A549 (cell line): Measurements from ENCODE around the gene HRK.

ENCODE experiments used
- BHLHE40 ChIP-seq: IDR thresholded peaks from 2 replicates; pipeline ENCODE4 v1.6.1; 2012; ENCODE audit warnings: low read depth, low read length, inconsistent platforms
- CEBPB ChIP-seq, 2 experiments: fragments of >200 bp in 1 of 2; sonication (Bioruptor Twin) in 1 of 2; formaldehyde crosslinking in 1 of 2; IDR thresholded peaks; 2 replicates each; pipeline ENCODE4 v1.6.1; 2012 to 2016
- CHD2 ChIP-seq: fragments of 150-350 bp; IDR thresholded peaks from 2 replicates; pipeline ENCODE4 v1.6.1; 2014; ENCODE audit warnings: low read length; ENCODE audit not compliant: partially characterized antibody
- HES2 ChIP-seq: fragments of >200 bp; sonication (Bioruptor Twin); formaldehyde crosslinking; IDR thresholded peaks from 2 replicates; pipeline ENCODE4 v1.6.1; 2016
- JUN ChIP-seq, 2 experiments: fragments of >200 bp; sonication (Bioruptor Twin); formaldehyde crosslinking; IDR thresholded peaks; 2 replicates in 1 of 2; 3 replicates in 1 of 2; pipeline ENCODE4 v1.6.1; 2016 to 2017
- MAX ChIP-seq: IDR thresholded peaks from 2 replicates; pipeline ENCODE4 v1.6.1; 2012
- NPAS2 ChIP-seq: fragments of 250-450 bp; sonication (Bioruptor Pico); IDR thresholded peaks from 2 replicates; pipeline ENCODE4 v1.8.0; 2022; ENCODE audit warnings: mild to moderate bottlenecking, moderate library complexity, borderline replicate concordance
- POLR2AphosphoS2 ChIP-seq: conservative IDR thresholded peaks from 2 replicates; pipeline ENCODE4 v1.6.1; 2012; ENCODE audit warnings: low read length, improper control_type of control experiment, inconsistent platforms
- SMC3 ChIP-seq: fragments of >200 bp; sonication (Bioruptor Twin); formaldehyde crosslinking; IDR thresholded peaks from 3 replicates; pipeline ENCODE4 v1.6.1; 2018; ENCODE audit warnings: inconsistent platforms
- USF2 ChIP-seq: fragments of 450-650 bp; IDR thresholded peaks from 2 replicates; pipeline ENCODE4 v1.6.1; 2014; ENCODE audit warnings: antibody characterized with exemption
- TF ChIP-seq, protein P1 (sequence below): fragments of >200 bp; sonication (Bioruptor Twin); formaldehyde crosslinking; IDR thresholded peaks from 3 replicates; pipeline ENCODE4 v1.5.1; 2016

GRCh38 chr12:116929885-116930284 lies 48.6 kb upstream of the HRK start:
- TF ChIP-seq BHLHE40 = no peak
- TF ChIP-seq, protein P1, sequence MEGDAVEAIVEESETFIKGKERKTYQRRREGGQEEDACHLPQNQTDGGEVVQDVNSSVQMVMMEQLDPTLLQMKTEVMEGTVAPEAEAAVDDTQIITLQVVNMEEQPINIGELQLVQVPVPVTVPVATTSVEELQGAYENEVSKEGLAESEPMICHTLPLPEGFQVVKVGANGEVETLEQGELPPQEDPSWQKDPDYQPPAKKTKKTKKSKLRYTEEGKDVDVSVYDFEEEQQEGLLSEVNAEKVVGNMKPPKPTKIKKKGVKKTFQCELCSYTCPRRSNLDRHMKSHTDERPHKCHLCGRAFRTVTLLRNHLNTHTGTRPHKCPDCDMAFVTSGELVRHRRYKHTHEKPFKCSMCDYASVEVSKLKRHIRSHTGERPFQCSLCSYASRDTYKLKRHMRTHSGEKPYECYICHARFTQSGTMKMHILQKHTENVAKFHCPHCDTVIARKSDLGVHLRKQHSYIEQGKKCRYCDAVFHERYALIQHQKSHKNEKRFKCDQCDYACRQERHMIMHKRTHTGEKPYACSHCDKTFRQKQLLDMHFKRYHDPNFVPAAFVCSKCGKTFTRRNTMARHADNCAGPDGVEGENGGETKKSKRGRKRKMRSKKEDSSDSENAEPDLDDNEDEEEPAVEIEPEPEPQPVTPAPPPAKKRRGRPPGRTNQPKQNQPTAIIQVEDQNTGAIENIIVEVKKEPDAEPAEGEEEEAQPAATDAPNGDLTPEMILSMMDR = no peak
- no peak for TF ChIP-seq HES2
- no peak for TF ChIP-seq NPAS2 (CRISPR knock-in tag)
- TF ChIP-seq JUN (IDR thresholded peaks at IDR 0.05) = no peak
- TF ChIP-seq USF2 = no peak
- no peak for TF ChIP-seq CHD2
- no peak for TF ChIP-seq POLR2AphosphoS2
- no peak for TF ChIP-seq CEBPB (IDR thresholded peaks at IDR 0.05)
- TF ChIP-seq MAX = no peak
- no peak for TF ChIP-seq SMC3
